ENCODE measurements around the gene ARHGAP24.
"Not testable (repeated sequence)": the region's sequence is repeated elsewhere in the genome, so short reads cannot be mapped to it uniquely, and the experiment has no call there.

The ARHGAP24 gene

DNA sequence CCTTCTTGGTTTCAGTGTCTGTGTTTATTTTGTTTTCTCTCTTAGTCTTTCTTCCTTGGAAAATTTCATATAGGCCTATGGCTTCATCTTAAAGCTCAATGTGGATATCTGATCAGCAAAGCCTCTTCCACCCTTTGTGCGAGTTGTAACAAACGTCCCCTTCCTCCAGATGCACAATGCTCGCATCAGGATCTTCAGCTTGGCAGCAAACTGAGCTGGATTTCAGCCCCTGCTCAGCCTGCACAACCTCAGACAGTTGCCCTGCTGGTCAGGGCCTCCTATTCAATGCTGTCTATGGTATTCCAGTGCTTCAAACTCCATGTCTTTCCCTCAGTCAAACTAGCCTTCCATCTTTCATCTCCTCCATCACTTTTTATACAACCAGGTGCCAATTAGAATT, 309.4 kb downstream of the ARHGAP24 start:
- no peak for DNase-seq

DNA sequence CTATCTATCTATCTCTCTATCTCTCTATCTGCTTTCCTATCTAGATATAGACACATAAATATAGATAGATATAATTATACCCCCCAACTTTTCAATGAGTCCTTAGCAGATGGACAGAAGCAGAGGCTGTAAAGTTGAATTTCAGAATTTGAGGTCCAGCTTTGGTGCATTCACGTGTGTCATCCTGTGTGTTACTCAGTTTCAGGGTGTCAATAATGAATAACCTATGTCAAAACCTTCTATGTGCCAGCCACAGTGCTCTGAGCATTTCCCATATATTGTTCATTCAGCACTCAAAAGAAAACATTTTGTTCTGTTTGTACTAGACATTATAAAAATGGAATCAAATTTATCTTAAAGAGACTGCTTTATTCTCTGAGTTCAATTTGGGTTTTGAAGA, 310.0 kb downstream of the ARHGAP24 start:
- no peak for DNase-seq

DNA sequence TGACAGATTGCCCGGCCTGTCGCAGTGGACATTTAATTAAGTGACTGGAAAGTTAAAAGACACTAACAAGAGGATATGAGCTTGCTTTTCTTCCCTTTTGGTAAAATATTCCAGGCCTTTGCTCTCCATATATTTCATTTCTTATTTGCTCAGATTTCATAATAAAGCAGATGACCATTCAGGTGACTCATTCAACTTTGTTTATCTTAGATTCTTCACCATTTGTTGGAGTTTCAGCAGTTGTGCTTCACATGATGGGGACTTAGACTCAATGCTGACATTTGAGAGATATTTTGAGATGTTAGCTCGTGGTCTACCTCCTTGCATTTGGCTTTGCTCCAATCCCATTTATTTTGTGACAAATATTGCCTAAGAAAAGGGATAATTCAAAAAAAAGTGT, 312.2 kb downstream of the ARHGAP24 start:
- no peak for DNase-seq

DNA sequence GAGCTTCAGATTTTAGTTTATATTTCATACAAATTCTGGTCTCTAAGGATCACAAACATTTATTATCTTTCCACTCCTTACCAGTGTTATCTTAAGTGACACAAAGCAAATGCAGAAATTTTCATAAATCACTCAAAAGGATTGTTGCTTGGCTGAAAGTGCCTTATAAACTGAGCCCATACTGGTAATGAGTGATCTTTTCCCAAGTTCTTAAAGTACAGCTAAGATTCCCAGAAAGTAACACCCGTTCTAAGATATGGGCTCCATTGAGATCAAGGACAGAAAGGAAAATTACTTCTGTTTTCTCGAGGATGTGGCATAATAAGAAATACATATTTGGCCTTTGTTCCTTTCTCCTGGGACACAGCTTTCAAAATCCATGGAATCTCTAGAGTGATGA, 313.7 kb downstream of the ARHGAP24 start:
- no peak for DNase-seq

DNA sequence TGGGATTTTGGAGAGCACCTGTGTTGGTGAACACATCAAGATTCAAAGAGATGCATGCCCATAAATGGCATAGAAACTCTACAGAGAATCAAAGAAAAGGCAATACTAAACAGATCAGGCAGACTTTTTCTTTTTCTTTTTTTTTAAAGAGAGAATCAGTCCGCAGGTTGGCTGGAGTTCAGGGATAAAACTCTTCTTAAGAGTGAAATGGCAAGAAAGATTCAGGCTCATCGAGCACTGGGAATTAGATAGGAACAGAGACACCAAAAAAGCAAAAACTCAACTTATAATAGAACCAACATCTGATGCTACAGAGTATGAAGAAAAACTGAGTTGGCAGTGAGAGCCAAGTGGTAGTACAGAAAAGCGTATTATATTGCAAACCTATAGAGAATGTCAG, 314.3 kb downstream of the ARHGAP24 start:
- DNase-seq: no peak

DNA sequence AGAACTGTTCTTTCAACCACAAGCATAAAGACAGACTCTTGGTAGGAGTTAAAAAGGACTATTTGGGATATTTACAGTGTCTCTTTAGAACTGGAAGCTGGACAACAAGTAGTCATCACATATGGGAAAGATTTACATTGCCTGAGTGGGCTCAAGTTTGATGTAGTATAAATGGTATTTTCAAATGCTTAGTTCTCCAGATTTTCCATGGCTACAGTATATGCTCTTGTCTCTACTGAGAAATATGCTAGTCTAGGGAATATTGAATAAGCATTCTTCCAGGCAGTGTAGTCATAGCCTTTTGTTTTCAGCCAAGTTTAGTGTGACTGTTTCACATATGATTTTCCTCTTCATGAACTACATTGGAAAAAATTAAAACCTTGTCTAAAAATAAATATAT, 315.6 kb downstream of the ARHGAP24 start:
- DNase-seq: no peak

DNA sequence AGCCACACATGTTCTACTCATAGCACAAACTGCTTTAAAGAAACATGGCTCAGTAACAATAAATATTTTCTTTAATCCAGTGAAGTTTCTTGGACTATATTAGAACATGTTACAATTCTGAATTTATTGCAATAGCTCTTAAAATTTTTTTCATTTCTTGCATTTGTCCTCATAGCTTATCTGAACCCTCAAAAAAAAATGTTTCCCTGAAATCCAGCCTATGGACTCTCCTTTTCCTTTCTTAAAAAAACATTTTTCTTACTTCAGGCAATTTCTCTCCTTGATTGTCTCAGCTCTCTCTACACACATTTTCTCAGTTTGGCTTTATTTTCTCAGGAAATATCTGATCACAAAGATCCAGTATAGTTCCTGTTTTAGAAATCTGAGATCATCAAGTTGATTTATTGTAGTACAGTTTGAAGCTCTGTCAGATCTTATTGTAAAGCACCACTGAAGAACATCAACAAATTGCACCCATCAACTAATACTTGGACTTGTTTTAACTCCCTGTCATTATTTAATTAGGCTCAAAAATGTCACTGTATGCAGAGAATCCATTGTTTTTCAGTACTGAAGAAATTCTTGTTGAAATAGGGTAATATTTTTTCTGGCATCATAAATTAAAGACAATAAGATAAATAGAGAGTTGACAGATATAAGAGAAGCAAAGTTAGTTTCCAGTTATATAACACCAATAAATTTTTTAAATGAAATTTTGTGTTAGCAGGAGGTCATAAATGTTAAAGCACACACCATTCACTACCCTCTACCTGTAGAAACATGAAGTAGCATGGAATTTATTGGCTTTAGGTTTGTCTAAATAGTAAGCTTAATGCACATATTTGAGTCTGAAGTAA, 317.7 kb downstream of the ARHGAP24 start:
- DNase-seq: no peak

DNA sequence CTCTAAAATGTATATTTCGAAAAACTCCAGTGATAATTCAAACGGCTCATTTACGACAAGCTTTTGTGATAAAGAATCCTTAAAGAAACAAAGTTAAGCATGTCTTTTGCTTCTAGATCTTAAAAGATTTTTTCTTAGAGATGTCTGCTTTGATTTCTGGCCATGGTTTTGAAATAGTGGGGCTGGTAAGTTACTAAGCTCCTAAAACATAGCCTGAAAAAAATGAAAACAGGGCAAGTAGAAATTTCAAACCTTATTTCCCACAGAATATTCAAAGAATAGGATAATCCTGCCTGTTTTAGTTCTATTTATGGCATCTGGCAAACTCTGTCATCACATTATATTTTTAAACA, 318.3 kb downstream of the ARHGAP24 start:
- no peak for DNase-seq

DNA sequence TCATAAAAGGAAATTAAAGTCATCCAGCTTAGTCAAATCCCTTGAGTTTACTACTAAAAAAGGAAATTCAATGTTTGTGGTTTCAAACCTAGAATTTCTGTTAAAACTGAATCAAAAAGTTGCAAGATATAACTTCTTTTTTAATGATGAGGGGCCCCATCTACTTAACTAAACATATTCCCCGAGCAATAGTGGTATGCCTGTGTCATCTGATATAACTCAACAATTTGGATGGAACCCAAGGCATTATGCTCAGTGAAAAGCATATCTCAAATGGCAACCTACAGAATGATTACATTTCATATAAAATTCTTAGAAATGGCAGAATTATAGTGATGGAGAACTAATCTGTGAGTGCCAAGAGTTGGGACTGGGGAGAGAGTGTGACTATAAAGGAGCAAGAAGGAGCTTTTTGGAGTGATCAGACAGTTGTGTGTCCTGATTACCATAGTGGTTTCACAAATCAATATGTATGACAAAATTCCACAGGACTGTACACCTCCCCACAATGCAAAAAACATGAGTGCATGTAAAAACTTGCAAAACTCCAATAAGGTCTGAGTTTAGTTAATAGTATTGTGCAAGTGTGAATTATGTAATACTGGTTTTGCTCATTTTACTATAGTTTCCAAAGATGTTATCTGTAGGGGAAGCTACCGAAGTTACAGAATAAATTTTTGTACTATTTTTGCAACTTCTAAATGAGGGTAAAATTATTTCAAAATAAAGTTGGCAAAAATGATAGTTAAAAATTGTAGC, 323.2 kb downstream of the ARHGAP24 start:
- no peak for DNase-seq

DNA sequence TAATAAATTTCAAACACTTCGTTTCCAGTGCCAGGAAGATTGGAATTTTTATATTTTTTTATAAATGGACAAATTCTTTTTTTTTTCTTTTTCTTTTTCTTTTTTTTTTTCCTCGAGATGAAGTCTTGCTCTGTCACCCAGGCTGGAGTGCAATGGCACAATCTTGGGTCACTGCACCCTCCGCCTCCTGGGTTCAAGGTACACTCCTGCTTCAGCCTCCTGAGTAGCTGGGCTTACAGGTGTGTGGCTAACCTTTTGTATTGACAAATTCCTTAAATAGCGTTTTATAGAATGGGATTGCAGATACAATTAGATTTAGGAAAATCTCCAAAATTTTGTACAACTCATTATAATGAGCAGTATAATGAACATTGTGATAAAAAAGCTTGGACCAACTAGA, 328.9 kb downstream of the ARHGAP24 start:
- no peak for DNase-seq

DNA sequence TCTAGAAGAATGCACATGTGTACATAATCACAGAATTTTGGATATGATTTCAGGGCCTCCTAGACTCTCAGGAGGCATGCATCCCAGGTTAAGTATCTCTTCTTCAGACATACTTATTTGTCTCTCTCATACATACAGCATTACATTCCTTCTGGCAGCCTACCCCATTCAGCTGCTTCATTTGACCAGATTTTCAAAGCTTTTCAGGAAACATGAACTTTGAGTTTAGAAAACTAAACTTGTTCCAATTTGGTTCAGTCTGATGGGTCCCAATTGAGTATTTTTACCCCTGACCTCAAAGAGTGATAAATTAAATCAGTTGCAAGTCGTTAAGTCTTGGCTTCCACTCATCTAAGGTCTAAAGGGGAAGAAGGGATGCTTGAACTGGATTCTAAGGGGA, 330.9 kb downstream of the ARHGAP24 start:
- DNase-seq: no peak

DNA sequence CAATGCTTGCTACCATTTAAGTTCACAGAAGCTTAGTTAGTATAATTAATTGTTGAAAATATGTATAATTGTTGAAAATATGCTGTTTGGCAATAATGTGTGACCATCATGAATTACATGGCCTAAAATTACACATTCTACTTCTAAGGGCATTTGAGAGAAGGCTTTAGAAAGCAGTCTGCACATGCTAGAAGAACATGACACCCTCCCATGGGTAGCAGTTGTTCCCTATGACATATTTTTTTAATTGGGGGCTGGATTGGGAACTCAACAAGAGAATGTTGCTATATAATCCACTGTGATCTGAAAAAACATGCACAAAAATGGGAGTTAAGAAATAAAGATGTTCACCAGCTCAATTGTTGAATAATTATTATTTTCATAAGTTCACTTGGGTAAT, 331.4 kb downstream of the ARHGAP24 start:
- DNase-seq: no peak

DNA sequence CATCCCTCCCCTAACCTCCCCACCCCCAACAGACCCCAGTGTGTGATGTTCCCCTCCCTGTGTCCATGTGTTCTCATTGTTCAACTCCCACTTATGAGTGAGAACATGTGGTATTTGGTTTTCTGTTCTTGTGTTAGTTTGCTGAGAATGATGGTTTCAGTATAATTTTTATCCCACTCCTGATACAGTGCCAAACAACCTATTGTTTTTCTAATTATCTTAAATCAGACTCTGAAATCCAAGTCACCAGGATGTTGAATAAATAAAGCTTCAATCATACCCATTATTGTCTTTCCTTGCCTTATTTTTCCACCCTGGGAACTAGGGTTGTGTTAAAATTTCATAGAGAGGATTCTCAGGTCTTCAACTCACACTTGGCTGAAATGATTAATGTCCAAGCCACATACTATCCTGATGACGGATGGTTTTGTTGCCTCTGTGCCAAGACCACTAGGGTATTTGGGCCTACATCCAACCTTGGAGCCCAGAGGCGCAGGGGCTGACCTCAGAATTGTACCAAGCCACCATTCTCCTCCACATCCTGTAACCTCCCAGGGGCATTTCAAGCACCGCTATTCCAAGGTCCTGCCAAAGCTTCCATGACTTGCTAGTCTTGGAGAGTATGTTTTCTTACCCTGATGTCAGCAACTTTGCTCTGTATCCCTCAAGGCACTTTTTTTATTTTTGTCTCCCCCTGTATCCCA, 332.4 kb downstream of the ARHGAP24 start:
- DNase-seq: no peak

DNA sequence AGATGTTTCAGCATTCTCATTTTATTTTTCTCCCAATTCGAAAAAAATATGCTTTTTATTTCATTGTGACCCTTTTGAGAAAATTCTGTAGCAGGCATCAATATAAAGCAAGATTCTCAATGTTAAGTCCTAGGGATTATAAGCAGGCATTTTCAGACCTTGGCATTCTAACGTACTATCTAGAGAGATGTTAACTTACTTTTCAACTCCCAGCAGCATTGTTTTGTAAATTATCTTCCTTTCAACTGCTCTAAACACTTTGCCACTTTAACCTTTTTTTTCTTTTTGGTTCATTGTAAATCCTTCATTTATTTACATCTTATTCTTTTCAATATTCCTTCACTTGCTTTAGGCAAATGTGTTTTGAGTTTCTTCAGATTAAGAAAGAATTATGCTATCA, 333.2 kb downstream of the ARHGAP24 start:
- DNase-seq: no peak

DNA sequence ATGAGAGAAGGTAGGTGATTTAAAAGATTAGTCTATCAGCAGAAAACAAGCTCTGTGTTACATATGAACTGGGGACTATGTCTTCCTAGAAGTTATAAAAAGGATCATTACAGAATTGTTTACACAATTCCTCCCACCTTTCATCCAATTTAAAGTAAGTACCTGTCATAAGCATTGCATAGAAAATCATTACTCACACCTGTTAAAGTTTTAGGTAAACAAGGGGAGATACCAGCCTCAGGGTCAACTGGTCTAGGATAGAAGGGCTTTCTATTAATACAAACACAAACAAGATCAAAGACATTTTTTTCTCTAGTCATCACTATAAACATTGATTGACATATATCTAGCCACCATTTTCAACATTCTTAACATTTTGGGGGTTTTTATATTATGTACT, 333.9 kb downstream of the ARHGAP24 start:
- DNase-seq: no peak

DNA sequence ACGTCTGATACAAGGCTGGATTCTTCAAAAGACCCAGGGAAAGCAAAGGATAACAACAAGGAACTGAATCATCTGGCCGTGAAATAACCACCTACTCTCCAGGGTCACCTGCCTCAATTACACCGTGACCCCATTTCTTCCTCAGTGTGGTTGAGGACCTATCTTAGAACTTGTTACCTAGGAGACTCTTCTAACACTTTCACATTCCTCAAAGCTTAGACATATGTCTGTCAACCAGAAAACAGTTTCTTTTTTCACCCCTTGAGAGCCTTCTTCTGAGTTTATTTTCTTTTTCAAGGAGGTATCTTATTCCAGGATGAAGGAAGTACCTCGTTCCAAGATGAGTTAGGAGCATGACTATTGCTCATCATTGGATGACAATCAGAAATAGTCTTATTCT, 337.8 kb downstream of the ARHGAP24 start:
- DNase-seq: no peak

DNA sequence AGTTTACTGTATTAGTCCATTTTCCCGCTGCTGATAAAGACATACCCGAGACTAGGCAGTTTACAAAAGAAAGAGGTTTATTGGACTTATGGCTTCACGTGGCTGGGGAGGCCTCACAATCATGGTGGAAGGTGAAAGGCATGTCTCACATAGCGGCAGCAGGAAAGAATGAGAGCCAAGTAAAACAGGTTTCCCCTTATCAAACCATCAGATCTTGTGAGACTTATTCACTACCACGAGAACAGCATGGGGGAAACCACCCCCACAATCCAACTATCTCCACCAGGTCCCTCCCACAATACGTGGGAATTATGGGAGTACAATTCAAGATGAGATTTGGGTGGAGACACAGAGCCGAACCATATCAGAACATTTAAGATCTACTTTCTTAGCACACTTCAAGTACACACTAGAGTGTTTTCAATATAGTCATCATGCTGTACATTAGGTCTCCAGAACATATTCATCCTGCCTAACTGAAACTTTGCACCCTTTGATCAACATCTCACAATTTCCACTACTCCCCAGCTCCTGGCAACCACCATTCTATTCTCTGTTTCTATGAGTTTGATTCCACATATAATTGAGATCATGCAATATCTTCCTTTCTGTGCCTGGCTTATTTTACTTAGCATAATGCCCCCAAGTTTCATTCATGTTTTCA, 341.0 kb downstream of the ARHGAP24 start:
- DNase-seq: no peak

DNA sequence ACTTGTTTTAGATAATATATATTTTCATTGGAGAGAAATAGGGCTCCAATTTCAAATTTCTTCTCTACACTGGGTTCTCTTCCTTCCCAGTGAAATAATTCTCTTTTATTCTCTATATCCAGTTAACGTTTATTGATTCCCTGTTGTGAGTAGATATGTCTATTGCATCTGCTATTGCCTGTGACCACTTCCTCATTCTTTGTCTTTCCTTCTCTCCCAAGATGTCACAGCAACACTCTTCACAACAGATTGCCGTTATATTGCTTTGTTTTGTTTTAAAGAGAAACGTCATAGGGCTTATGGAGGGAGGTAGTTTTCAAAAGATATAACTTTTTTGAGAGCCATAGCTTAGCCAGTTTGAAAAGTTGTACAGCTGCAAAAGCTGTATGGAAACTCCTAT, 343.8 kb downstream of the ARHGAP24 start:
- no peak for DNase-seq

DNA sequence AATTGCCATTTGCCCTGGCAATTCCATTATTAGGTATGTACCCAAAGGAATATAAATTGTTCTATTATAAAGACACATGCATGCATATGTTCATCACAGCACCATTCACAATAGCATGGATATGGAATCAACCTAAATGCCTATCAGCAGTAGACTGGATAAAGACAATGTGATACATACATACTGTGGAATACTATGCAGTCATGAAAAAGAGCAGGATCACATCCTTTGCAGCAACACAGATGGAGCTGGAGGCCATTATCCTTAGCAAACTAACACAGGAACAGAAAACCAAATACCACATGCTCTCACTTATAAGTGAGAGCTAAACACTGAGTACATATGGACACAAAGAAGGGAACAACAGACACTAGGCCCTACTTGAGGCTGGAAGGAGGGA, 345.2 kb downstream of the ARHGAP24 start:
- not testable (repeated sequence) for DNase-seq

DNA sequence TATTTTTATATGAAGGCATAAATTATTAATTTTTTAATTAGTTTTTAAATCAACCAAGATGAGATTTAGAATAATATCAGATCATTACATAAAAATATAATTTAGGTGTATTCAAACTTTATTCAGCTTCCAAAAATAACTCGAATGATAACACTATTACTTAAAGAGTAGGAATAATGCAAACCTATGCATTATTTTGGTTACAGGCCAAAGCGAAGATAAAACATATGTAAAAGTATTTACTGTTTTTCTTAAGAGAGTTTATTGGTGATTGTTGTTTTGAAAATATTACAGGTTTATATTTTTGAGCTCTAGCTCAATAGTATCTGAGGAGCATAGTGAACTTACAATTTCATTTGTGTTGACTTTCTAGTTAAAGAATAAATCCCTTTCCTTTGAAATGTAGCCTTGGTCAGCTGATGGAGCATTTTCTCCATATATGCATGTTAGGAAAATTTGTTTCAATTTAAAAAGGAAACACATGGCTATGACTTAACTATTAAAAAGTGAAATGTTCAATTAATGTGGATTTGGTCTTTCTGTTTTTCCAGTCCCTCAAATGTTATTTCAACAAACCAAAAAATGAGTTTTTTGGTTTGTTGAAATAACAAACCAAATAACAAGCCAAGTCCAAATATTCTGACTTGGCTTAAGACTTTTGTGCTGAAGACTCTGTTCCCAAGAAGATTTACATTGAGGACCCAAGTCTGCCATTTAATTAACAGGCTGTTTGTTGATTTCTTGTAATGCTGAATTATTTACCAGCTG, 346.9 kb downstream of the ARHGAP24 start:
- no peak for DNase-seq

DNA sequence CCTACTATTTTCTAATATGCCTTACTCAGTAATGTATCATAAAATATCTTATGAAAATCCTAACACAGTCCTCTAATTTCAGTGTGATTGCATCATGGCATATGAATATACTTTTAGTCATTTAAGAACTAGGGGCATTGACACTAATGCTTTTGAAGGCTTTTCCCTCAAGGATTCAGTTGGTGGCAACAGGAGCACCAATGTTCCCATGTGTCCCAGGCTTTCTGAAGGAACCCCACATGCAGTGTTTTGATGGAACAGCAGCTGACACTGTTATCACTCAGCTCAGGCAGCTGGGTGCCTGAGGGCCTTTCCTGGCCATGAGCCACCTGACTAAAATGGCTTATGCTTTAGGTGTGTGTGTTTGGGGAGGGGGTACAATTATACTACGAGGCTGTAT, 348.3 kb downstream of the ARHGAP24 start:
- DNase-seq: no peak

DNA sequence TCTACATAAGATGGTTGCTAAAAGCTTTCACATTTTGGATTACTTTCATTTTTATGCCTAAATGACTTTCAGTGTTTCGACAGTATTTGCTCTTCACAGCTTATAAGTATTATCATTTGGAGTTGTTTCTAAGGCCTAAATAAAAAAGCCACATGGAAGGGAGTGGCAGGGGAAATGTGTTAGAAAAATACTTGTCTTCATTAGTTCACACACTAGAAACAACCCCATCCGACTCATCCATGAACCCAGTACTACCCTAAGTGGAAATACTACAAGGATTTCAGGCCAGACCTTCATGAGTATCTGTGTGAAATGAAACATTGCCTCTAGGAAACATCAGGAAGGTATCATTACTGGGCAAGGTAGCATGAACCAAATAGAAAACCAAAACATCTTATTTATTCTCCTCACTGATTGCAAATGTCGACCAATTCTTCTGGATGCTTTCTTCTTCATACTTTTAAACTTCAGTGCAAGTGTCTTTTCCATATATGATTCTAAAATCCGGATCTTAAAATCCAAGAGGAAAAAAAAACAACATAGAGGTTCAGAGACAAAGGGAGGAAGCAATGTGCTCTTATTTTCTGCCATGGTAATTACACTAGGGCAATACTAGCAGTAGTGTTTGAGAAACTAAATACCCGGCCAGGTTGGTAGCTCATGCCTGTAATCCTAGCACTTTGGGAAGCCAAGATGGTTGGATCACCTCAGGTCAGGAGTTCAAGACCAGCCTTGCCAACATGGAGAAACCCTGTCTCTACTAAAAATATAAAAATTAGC, 349.4 kb downstream of the ARHGAP24 start:
- DNase-seq: no peak

Measured in stimulated activated naive CD4-positive, alpha-beta T cell treated with Interleukin-2 at 50 U/mL for 16 hours (primary cell).